GM19238 (cell line): ENCODE results near the gene ARID4B.
"Not testable (repeated sequence)": the region's sequence is repeated elsewhere in the genome, so short reads cannot be mapped to it uniquely, and the experiment has no call there.

Source experiments
- DNase-seq: peaks from one replicate; pipeline ENCODE4 v3.0.0; 2011; ENCODE audit warnings: low spot score; ENCODE audit not compliant: insufficient read length

The ARID4B gene

GRCh38 chr1:235329139-235329902 is 1.3 kb upstream of the ARID4B start:
- DNase-seq = peak; percentile 9

DNA sequence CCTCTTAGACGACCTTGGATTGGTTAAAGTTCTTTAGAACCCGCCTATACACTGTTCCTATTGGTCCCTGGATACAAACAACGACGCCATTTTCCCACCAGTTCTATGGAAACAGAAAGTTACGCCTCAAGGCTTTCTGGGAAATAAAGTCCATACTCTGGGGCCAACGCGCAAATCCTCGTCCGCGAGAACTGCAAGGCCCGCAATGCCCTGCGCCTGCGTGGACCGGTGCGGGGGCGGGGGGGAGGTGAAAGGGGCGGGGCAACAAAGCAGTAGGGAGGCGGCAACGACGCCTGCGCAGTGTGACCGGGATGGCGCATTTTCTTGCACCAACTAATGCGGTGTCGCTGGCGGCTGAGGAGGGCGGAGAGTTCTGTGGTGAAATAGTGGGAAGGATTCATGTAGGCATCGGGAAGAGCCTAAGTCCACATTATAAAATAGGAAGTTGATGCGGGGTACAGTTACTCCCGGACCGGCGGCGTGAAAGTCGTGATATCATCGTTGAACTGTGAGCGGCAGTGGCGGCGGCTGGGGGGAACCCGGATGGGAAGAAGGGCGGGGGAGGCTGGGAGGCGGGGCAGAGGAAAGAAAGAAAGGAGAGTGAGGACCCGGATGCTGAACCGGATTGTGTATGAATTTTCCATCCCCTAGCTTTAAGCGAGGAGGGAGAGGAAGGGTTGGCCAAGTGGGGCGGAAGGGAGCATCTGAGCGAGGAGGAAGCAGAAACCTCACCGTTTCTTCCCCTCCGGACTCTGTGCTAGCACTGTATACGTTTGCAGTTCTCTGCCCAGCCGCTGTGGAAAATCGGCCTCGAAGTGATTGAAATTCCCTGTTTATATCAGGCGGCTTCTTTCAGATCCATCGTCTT is 526 bp upstream of the ARID4B start, which contains the start of gene GGPS1:
GGPS1 (plus strand) TSS at position 300 of the 868 bp plus-strand sequence. CDS start 6,695 bp downstream, outside the sequence.
- peak; percentile 69 for DNase-seq

GRCh38 chr1:235326719-235327558 is 1.0 kb downstream of the ARID4B start:
- peak; percentile 43 for DNase-seq

DNA sequence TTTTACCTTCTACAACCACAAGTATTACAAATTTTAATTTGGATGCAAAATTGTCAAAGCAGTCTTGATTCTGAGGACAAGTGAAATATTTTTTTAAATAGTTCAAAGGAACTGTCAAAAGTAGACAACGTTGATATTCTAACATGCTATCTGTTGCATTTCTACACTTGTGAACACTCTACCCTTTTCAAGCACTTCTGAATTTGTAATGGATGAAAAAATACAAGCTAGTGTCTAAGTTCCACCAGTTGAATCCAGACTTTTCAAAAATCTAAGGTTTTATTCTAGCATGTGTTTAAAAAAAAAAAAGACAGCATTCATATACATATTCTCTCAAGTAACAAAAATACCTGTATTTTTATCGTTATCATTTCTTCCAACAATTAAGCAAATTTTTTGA is 2.1 kb downstream of the ARID4B start:
- DNase-seq = no peak

DNA sequence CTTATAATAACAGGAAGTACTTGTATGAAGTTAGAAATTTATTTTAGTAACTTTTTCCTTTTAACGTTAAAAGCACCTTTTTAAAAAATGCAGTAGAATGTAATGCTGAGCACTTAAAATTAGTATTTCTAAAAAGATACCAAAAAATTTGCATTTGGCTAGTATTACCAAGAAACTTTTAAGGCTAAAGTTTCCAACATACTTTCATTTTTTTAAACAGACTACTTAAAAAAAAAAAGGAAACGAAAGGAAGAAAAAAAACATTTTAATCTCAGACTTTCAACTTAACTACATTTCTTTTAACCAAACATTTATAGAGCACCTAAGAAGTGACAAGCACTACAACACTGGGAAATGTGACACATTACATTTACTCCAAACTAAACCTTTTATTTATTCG is 2.8 kb downstream of the ARID4B start:
- no peak for DNase-seq

- DNase-seq = no peak
These were observed 3.7 kb downstream of the ARID4B start for GRCh38 chr1:235324296-235324695.

DNA sequence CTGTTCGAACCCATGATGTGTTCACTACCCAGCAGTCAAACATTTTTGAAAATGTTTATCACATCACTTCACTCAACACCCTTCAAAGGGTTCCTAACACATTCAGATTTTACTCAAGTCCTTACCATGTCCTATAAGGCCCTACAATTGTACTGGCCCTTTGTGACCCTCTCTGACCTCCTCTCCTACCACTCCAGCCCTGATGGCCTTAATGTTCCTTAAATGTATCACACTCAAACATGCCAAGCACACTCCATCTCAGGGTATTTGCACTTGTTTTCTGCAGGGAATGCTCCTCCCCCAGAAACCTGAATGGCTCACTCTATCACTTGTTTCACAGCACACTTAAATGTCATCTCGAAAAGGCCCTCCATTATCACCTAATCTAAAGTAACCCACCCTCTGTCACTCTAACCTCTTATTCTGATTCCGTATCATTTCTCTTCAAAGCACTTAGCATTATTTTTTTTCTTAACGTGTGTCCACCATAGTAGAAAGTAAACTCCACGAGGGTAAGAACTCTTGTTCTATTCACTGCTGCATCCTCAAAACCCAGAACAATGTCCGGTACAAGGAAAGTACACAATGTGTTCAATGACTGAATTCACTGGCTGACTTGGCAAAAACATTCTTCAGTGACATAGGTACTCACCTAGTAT is 7.3 kb downstream of the ARID4B start:
- no peak for DNase-seq

DNA sequence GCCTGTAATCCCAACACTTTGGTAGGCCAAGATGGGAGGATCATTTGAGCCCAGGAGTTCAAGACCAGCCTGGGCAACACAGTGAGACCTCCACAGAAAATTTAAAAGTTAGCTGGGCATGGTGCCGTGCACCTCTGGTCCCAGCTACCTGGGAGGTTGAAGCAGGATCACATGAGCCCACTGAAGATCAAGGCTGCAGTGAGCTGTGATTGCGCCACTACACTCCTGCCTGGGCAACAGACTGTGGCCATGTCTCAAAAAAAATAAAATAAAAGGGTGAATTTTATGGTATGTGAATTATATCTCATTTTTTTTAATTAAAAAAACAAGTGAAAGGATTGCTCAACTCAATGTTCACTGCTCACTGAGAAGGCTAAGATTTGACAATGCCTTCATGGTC is 8.7 kb downstream of the ARID4B start:
- no peak for DNase-seq

- DNase-seq = no peak
These were observed 10.8 kb downstream of the ARID4B start for GRCh38 chr1:235317168-235317567.

- DNase-seq = no peak
These were observed 12.2 kb downstream of the ARID4B start for GRCh38 chr1:235315735-235316134.

DNA sequence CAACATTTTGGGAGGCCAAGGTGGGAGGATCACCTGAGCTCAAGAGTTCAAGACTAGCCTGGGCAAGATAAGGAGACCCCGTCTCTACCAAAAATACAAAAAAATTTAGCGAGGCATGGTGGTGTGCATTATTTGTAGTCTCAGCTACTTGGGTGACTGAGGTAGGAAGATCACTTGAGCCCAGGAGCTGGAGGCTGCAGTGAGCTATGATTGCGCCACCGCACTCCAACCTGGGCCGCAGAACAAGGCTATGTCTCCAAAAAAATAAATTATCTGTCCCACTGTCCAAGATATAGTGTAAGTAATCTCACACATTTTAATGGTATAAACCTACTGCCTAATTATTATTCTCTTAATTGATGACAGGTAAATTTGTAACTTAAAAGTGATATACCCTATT is 12.8 kb downstream of the ARID4B start:
- no peak for DNase-seq

DNA sequence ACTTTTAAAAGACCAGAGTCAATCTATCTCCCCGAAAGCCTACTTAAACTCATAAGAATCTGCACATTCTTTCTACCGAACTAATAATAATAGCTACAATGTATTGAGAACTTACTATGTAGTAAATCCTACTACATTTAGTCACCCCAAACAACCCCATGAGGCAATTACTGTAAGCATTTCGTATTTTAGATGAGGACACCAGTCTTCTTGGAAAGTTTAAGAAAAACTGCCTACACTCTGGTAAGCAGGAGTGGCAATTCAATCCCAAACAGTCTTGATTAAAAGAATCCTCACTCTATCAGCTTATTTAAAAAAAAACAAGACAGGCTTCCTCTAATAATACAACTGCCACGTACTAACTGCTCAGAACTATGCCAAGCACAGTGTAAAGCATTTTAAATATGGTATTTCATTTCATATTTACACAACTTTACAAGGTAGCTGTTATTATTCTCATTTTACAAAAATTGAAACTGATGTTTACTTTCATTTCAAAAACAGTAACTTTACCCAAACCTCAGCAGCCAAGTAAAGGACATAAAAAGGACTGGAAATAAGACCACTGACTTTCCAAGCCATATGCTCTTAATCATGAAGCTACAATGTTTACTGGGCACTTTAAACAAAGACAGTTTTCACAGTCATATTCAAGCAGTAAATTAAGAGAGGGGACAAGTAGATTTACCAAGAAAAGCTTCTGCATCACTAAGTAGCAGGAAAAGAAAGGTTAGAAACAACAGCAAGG is 13.9 kb downstream of the ARID4B start:
- no peak for DNase-seq

DNA sequence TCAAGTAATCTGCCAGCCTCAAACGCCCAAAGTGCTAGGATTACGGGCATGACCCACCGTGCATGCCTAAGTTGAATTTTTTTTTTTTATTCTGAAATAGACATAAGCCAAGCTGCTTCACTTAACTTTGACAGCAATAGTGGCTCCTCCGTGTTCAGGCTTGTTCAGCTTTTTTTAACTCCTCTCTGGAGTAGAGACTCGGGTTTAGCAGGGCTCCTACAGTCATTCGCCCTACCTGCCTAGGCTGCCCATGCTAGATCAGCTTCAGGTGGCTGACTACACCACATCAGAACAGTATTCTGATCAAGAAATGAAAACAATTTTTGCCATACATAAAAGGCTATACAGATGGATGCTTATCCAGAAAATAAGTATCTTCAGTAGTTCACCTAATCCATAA is 14.7 kb downstream of the ARID4B start:
- DNase-seq = no peak

DNA sequence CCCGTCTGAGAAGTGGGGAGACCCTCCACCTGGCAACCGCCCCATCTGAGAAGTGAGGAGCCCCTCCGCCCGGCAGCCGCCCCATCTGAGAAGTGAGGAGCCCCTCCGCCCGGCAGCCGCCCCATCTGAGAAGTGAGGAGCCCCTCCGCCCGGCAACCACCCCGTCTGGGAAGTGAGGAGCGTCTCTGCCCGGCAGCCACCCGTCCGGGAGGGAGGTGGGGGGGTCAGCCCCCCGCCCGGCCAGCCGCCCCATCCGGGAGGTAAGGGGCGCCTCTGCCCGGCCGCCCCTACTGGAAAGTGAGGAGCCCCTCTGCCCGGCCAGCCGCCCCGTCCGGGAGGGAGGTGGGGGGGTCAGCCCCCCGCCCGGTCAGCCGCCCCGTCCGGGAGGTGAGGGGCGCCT is 18.8 kb downstream of the ARID4B start:
- not testable (repeated sequence) for DNase-seq

DNA sequence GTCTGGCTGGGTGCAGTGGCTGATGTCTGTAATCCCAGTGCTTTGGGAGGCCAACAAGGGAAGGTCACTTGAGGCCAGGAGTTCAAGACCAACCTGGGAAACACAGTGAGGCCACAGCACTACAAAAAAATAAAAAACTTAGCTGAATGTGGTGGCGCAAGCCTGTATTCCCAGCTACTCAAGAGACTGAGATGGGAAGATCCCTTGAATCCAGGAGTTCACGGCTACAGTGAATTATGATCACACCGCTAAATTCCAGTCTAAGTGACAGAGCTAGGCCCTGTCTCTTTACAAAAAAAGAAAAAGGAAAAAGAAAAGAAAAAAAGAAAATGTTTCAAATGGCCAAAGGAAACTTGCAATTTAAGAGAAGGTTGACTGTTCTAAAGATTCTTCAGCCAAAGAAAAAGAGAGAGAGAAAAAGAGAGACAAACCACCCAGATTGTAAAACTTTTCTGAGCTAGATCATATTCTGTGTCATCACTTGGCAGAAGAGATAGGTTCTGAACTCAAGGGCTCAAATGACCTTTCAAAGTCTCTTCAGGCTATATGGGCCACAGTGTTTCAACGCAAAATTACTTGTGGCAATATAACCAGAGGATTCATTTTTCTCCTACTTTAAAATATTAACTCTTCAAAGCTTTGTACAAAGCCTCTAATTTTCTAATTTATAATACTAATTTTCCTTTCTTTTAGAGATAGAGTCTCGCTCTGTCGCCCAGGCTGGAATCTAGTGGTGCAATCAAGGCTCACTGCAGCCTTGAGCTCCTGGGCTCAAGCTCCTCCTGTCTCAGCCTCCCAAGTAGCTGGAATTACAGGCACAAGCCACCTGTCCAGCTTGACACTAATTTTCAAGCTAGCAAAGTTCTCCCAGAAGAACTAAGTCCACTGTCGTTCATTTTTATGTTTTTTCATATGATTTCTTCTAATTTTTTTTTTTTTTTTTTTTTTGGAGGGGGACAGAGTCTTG is 20.5 kb downstream of the ARID4B start:
- no peak for DNase-seq

- DNase-seq = no peak
These were observed 23.2 kb downstream of the ARID4B start for GRCh38 chr1:235304549-235305451.

DNA sequence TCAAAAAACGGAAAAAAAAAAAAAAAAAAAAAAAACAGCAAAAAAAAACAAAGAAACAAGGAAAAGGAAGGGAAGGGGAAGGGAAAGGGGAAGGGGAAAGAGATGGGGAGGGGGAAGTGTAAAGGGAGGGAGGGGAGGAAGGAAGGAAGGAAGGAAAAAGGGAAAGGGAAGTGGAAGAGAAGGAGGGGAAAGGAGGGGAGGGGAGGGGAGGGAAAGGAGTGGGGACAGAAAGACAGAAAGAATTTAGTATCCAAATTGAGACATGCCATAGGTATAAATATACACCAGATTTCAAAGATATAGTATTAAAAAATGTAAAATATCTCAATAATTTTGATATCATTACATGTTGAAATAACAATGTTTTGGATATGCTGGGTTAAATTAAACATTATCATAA is 25.8 kb downstream of the ARID4B start:
- no peak for DNase-seq
